KG1 (cell line): ENCODE data around the gene SSX2.
"Not testable (repeated sequence)": the region's sequence is repeated elsewhere in the genome, so short reads cannot be mapped to it uniquely, and the experiment has no call there.

ENCODE experiments used
- DNase-seq: peaks from one replicate; lab custom pipeline; 2025; lab: John Stamatoyannopoulos, UW

The SSX2 gene, protein sequence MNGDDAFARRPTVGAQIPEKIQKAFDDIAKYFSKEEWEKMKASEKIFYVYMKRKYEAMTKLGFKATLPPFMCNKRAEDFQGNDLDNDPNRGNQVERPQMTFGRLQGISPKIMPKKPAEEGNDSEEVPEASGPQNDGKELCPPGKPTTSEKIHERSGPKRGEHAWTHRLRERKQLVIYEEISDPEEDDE

DNA sequence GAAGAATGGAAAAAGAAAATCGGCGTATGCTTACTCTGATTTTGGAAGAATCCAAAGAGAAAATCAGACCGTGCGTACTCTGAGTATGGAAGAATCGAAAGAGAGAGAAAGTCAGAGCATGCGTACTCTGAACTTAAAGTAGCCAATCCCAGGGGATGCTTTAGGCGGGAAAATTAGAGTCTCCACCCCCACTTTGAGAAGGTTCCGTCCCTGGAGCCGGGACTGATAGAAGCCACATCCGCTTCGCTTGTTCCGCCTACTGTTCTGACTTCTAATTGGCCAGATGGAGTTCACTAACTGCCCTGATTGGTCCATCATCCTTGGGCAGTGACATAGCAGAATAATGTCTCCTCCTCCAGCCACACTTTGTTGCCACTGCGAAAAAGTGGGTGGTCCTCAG lies at the start of gene SSX2:
SSX2 (minus strand) TSS at position 101 of the 400 bp plus-strand sequence. CDS start 1,429 bp downstream, outside the sequence.
- DNase-seq: not testable (repeated sequence)

DNA sequence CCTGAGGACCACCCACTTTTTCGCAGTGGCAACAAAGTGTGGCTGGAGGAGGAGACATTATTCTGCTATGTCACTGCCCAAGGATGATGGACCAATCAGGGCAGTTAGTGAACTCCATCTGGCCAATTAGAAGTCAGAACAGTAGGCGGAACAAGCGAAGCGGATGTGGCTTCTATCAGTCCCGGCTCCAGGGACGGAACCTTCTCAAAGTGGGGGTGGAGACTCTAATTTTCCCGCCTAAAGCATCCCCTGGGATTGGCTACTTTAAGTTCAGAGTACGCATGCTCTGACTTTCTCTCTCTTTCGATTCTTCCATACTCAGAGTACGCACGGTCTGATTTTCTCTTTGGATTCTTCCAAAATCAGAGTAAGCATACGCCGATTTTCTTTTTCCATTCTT lies 44.0 kb upstream of the SSX2 start, which contains the start of gene SSX2B:
SSX2B (plus strand) TSS at position 301 of the 400 bp plus-strand sequence. CDS start 1,429 bp downstream, outside the sequence.
- not testable (repeated sequence) for DNase-seq

DNA sequence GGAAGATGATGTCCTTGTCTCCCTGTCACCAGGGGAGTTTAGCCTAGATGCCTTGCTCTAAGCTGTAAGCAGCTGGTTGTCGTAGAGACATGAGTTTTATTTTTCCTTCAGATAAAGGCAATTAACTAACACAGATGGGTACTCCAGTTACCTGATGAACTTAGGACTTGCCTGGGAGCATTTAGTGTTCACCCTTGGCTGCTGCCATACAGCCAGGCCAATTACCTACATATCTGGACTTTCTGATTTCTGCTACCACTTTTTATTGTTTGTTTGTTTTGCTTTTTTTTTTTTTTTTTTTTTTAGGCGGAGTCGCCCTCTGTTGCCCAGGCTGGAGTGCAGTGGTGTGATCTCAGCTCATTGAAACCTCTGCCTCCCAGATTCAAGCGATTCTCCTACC lies 14.9 kb downstream of the SSX2 start:
- not testable (repeated sequence) for DNase-seq

DNA sequence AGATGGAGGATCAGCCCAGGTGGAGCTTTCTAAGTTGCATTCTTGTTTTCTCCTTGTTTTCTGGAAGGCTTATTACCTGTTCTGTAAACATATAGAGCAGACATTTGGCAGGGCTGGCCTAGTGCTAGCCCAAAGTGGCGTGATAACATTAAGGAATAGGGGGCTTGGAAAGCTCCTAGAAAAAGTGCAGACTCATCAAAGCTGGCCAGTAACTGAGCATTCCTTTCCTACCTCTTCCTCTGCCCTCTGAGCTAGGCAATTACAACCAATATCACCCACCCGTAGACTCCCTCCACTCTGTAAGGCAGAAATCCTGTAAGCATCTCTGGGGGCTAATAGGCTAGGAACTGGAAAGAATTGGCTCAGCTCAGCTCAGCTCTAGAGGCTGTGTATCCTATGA lies 44.8 kb downstream of the SSX2 start:
- DNase-seq: not testable (repeated sequence)

DNA sequence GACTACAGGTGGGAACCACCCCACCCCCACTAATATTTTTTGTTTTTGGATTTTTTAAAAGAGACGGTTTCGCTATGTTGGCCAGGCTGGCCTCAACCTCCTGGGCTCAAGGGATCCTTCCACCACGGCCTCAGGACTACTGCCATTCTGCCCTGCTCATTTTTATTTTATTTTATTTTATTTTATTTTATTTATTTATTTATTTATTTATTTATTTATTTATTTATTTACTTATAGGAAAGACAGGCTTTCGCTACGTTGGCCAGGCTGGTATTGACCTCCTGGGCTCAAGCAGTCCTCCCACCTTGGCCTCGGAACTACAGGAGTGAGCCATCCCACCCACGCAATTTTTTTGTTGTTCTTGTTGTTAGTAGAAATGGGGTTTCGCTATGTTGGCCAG lies 51.5 kb downstream of the SSX2 start:
- not testable (repeated sequence) for DNase-seq

DNA sequence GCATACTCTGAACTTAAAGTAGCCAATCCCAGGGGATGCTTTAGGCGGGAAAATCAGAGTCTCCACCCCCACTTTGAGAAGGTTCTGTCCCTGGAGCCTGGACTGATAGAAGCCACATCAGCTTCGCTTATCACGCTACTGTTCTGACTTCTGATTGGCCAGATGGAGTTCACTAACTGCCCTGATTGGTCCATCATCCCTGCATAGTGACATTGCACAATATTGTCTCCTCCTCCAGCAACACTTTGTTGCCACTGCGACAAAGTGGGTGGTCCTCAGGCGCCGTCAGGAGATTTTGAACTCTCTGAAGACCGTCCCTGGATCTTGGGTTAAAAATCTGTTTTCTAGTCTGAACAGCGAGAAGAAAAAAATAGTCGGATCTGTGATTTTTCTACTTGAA lies 52.2 kb downstream of the SSX2 start, which contains the start of gene SSX7:
SSX7 (minus strand) TSS at position 101 of the 400 bp plus-strand sequence. CDS start 1,428 bp downstream, outside the sequence.
- not testable (repeated sequence) for DNase-seq

DNA sequence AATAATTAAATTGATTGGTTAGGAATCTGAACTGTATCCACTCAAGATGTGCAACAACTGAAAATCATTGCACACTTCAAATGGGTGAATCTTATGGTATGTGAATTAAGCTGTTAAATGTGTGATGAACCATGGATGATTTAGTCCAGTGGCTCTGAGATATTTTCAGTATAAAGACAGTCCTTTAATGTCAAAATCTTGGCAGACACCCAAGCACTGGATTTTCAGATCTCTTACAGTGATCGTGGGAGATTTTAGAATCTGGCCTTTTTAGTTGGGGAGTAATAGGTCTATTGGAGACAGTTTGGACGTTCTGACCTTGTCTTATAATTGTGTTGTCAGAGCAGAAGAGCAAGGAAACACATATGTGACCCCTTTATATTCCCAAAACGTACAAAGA lies 56.3 kb downstream of the SSX2 start:
- not testable (repeated sequence) for DNase-seq

DNA sequence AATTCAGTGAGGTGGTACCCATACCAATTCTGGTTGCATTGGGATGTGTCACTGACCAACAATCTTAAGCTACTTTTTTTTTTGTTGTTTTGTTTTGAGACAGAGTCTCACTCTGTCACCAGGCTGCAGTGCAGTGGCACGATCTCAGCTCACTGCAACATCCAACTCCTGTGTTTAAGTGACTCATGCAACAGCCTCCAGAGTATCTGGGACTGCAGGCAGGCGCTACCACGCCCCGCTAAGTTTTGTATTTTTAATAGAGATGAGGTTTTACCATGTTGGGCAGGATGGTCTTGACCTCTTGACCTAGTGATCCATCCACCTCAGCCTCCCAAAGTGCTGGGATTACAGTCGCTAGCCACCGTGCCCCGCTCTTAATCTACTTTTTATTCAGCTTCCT lies 58.0 kb downstream of the SSX2 start:
- not testable (repeated sequence) for DNase-seq
